Cardiac septum (tissue), 1 donor: Measurements from ENCODE around the gene GLT8D1. TPM values are rescaled to one million over a fixed set of nuclear protein-coding genes. Genes with fewer than 3 reads are reported as not detected.
"Not testable (repeated sequence)": the region's sequence is repeated elsewhere in the genome, so short reads cannot be mapped to it uniquely, and the experiment has no call there.

Experiments used
- DNase-seq: peaks from one replicate; pipeline ENCODE4 v3.0.0-alpha.2; 2020; ENCODE audit warnings: low spot score
- intact Hi-C: fragments of 100-400 bp; cut with DNase I; formaldehyde crosslinking; loops from one replicate; pipeline ENCODE4 v1.14.0; 2022
- total RNA-seq: library from RNA; stranded (reverse); fragmentation: NEBNext Ultra II Directional; extraction: Animal tissue kit (Norgen Biotek cat#: 25700); gene quantifications from one replicate; pipeline ENCODE4 v1.2.1, GENCODE V29; 2021
- donor health status: DM: no; HTN: no; CAD: no.

GLT8D1 gene
- total RNA-seq, 1 donor from 2014 or later: 29.1 TPM

DNA sequence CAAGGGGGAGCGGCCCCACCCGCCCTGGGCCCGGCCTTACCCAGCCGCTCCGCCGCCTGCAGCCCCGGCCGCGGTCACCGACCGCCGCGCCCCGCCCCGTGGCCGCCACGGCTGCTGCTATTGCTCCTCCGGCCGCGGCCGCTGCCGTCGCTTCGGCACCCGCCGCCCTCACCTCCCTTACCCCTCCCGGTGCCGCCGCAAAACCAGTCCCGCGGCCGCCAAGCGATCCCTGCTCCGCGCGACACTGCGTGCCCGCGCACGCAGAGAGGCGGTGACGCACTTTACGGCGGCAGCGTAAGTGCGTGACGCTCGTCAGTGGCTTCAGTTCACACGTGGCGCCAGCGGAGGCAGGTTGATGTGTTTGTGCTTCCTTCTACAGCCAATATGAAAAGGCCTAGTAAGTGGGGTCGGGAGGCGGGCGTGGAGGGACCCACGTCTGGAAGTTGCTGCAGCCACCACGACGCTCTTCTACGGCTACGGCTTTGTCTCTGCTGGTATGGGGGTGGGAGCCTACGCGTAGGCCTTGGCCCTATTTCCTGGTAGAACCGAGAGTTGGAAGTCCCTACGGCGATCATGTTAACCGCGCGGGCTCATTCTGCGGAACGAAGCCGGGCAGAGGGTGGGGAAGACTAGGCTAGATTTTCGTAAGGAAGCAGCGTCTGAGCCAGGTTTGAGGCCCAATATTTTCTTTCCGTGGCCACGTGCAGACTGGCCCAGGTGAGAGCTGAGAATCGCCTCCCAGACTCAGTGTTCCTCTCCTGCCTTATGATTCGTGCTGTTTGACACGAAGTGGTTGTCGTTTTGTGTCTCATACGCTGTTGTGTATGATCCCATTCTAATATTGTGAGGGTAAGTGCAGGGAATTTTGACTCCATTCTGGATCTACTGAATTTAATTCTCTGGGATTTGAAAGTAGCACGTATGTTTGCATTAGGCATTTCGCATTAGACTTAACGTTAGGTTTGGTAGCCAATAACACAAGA is 19.6 kb downstream of the GLT8D1 start, which contains the start of the genes GNL3 and PBRM1:
Gene GNL3, plus strand, starts transcription at position 324 of the 983 bp plus-strand sequence. Its CDS starts 61 bp downstream, at position 385.
Gene PBRM1, minus strand, starts transcription at position 205 of the 983 bp plus-strand sequence.
- intact Hi-C loops: loop anchor here (2.0 kb wide), 1 partner anchor 19 kb away; the partner anchor contains the start of gene GLT8D1
- DNase-seq: peak; percentile 96

DNA sequence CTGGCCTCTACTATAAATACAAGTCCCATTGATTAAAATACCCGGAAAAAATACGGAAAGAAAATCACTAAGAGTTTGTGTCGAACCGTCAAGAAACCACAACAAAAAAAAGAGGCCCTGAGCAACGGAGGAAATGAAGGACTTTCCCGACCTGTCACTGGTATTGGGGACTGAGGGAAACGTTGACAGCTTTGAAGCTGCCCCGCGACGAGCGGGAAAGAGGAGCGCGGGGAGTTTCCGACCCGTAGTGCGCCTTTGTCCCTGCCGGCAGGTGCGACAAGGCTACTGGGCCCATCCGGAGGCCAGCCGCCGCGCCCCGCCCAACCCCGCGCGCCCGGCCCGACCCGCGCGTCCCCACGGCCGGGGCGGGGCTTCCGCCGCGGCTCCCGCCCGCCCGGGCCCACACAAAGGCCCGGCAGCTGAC is 20.3 kb downstream of the GLT8D1 start:
- intact Hi-C loops: loop anchor here (2.0 kb wide), 1 partner anchor 20 kb away; the partner anchor contains the start of gene GLT8D1
- peak; percentile 88 for DNase-seq

DNA sequence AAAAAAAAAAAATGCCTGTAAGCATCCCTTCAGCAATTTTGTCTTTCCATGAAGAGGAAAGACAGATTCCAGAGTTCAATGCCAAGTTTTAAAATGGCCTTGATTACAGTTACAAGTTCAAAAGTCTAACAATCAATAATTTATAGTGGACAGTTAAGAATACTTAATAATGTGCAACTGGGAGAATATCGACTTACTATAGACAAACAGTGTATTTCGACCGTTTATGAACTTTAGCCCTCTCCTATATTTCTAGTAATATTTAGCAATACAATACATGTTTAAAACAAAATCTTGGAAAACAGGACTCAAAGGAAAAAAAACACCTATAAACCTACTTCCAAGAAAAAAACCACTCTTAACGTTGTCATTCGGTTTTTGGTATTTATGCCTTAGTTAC is 21.4 kb downstream of the GLT8D1 start:
- intact Hi-C loops: loop anchor here (2.0 to 5.0 kb wide), 2 partner anchors 21 to 212 kb away; partner anchors contain the start of gene GLT8D1
- DNase-seq: no peak

DNA sequence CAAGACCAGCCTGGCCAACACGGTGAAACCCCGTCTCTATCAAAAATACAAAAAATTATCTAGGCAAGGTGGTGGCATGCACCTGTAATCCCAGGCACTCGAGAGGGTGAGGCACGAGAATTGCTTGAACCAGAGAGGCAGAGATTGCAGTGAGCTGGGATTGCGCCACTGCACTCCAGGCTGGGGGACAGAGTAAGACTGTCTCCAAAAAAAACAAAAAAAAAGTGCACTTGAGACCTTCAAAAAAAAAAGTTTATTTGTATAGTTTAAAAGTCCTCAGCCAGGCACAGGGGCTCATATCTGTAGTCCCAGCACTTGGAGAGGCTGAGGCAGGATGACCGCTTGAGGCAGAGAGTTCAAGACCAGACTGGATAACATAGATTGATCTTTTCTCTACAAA is 22.0 kb downstream of the GLT8D1 start:
- intact Hi-C loops: loop anchor here (2.0 to 5.0 kb wide), 2 partner anchors 21 to 211 kb away; partner anchors contain the start of gene GLT8D1
- DNase-seq: no peak

DNA sequence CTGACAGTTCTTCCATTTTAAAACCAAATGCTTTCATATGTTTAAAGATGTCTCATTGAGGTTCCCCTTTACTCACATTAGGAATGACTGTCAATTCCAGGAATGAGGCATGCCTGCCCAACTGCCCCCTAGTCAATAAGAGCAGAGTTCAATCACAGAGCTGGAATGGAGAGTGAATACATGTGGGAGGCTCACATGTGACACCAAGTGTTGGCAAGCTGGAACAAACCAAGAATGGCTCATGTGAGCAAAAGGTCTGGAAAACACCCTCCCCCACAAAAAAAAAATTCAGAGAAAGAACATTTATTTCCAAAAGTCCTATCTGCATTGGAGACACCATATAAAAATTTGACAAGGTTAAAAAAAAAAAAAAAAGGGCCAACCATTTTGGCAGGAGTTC is 23.6 kb downstream of the GLT8D1 start:
- intact Hi-C loops: loop anchor here (5.0 kb wide), 1 partner anchor 210 kb away; no protein-coding TSS in a partner anchor
- DNase-seq: no peak

DNA sequence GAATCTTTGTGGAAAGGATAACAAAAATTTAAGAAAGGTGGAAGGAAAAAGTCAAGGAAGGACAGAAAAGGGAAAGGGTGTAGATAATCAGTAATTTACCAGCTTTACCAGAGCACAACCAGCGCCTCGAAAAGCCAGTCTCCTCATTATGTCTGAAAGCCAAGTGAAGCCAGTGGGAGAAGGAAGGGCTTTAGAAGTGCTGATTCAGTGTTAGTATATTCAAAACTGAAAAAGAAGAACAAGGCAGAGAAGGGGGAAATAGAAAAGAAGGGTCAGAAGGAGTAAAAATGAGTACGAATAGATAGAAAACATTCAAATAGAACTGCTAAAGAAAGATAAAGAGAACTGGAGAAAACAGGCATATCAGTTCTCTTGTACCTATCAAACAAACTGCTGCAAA is 24.0 kb downstream of the GLT8D1 start:
- intact Hi-C loops: loop anchor here (5.0 kb wide), 1 partner anchor 209 kb away; no protein-coding TSS in a partner anchor
- no peak for DNase-seq

DNA sequence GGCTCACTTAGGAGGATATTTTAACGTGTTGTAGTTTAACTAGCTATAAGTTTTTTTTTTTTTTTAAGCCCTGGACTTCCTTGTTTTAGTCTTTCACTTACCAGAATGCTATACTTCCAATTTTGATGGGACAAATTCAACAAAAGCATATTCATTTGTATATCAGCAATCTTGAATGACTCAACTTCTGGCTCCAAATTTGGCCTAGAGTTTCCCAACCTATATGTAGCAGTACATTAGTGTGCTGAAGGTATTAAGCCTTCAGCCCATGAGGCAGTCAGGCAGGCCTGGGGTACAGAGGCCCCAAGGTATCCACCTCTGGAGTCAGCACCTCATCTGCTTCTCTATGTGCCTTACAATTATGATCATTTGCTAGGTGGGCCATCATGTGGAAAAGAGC is 25.8 kb downstream of the GLT8D1 start:
- no peak for DNase-seq
- intact Hi-C loops: loop anchor here (5.0 kb wide), 1 partner anchor 208 kb away; no protein-coding TSS in a partner anchor

DNA sequence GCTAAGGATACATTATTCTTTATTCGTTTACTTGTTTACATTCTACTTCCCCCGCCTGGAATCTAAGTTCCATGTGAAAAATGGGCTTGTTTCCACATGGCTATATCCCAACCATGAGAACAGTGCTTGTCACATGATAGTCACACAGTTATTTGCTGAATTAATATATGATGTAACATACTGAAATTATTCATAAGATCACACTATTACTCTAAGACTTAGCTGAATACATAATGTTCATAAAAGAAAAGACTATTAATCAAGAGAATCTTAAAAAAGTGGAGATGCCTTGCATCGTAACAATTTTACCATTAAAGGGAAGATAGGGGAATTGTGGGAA is 26.4 kb downstream of the GLT8D1 start:
- intact Hi-C loops: no loop called here
- DNase-seq: no peak

DNA sequence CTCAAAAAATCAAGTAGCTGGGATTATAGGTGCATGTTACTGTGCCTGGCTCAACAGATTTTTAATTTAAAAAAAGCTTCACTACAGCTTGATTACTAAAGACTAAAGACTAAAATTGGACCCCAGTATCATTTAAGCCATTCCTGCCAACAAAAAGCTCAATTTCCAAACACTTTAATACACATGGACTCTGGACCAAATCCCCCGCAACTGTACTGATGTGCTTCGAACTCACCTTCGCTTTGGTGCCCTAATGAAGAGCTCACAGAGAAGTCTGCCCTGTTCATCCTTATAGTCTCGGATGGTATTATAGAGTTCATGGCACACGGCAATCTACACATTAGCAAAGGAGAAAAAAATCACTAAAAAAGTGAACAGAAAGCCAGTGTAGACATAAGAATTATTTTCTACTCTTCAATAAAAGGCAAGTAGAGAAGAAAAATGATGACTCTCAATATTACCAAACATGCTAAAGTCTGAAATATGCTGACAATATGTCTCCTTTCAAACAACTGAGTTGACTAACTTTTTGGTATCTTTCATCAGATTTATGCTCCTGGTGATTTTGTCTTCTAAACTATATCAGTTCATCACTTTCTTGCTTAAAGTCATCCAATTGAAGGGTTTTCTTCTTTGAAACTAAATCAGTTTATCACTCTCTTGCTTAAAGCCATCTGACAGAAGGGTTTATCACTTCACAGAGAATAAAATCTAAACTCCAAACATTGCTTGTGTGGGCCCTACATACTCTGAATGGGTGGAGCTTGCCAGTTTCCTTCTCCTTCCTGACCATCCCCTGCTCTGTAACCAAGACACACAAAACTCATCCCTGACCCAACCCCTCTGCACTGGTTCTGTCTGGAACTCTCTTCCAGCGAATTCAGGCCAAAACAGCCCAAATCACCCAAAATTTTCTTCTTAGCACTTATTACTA is 27.1 kb downstream of the GLT8D1 start:
- DNase-seq: no peak
- intact Hi-C loops: no loop called here

DNA sequence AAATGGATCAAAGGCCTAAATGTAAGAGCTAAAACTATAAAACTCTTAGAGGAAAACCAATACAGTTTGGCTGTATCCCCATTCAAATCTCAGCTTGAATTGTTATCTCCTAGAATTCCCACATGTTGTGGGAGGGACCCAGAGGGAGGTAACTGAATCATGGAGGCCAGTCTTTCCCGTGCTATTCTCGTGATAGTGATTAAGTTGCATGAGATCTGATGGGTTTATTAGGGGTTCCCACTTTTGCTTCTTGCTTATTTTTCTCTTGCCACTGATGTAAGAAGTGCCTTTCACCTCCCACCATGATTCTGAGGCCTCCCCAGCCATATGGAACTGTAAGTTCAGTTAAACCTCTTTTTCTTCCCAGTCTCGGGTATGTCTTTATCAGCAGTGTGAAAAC is 29.4 kb downstream of the GLT8D1 start:
- intact Hi-C loops: not testable (repeated sequence)

DNA sequence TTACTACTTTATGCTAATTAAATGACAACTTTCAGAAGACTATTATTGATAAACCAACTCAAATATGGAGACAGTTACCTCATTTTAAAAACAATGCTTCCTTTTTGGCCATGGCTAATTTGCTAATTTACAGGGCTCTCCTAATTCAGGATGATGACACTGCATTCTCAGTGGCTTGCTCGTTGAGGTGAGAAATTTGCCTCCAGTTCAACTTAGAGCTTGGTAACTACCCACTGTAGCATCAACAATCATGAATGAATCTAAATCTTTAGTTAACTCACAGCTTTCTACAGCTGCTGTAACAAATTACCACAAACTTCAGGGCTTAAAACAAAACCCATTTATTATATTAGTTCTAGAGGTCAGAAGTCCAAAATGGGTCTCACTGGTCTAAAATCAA is 33.9 kb downstream of the GLT8D1 start:
- intact Hi-C loops: no loop called here
- DNase-seq: no peak

More for the DNA sequence above, 29.4 kb downstream of the GLT8D1 start:
- DNase-seq: not testable (repeated sequence)

DNA sequence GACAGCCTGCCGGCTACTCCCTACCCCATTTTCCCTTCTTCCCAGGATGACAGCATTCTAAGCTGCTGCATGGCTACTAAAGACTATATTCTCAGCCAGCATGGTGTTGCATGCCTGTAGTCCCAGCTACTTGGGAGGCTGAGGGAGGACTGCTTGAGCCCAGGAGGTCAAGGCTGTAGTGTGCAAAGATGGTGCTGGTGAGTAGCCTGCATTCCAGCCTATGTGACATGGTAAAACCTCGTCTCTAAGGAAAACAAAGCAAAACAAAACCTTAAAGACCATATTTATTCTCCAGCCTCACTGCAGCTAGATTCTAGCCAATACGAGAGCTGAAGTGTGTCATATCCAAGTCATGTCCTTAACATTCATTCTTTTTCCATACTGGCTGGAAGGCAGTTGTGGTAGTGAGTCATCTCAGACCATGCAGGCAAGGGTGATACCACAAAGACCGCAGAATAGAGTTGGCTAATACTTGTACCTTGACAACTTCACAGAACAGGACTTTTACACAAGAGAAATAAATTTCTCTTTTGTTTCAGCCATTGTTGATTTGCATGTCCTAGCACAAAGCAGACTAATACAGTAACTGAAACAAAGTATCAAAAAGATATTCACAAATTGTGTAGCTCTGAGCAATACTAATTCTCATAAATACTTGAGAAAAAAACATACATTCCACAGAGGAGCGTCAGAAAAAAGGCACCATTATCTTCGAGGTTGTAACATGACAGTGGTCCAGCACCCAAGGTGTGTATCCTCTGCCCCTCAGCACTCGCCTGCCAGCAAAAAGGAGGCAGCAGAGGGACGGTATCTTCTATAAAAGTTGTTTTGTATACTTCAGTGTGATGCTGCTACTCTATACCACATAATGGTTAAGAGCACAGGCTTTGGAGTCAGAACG is 34.7 kb downstream of the GLT8D1 start:
- intact Hi-C loops: no loop called here

DNA sequence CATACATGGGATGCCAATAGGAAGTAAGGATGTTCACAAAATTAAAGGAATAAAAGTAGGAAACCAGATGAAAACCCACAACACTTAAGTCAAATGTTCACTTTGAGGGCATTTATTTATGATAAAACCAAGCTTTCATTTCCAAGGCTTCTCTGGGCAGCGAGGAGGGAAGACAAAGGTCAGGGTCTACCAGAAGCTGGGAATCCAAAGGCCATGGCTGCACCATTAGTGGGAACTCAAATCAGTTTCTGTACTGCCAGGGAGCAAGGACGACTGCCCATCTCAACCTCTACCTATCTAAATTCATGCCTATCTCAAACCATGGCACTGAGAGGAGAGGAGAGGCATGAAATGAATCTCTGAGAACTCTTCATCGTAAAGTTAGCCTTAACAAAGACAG is 42.5 kb downstream of the GLT8D1 start:
- DNase-seq: no peak
- intact Hi-C loops: no loop called here

More for the DNA sequence above, 34.7 kb downstream of the GLT8D1 start:
- no peak for DNase-seq

DNA sequence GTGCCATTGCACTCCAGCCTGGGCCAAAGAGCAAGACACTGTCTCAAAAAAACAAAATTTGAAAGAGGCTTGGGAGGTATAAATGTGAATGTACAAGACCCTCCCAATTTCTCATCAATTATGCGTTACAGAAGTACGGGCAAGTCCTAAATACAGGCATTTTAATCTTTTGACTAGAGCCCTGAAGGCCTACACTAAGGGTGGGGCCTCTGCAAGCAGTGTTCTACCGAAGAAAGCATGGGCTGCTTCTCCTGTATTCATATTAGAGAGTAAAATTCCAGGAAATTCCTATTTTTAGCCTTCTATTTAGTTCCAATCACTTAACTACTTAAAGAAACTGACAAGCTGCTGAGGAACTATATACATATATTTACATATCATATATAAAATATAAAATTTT is 45.5 kb downstream of the GLT8D1 start:
- intact Hi-C loops: no loop called here
- DNase-seq: no peak

DNA sequence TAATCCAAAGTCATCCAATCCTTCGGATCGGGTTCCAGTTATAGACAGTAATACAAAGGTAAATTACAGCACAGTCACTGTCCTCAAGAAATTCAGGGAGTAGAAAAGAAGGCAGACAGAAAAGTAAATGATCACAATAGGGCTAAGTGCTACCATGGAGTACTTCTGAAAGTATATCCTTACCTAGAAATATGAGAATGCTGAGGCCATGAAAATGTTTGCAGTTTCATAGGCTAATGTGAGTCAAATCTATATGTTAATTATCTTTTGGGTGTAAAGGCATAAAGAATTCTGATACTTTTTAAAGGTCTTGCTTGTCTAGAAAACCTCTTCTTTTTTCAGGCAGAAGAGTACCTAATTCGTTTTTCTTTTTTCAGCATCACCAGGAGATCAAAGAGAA is 49.7 kb downstream of the GLT8D1 start:
- intact Hi-C loops: no loop called here
- DNase-seq: no peak

DNA sequence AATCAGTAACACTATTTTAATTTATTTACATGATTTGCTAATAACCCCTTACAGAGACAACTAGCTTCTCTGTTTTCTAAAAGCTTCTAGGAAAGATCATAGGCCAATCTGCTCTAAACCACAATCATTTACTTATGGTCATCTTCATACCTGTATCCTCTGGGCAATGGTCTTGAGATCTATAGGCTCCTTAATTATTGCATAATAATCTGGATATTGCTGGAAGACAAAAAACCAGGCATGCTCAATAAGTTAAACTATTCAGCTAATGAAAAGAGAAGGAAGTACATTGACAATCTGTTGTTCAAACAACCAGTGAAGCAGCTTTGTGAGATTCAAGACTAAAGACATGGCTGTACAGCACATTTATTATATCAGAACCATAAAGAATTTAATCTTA is 54.0 kb downstream of the GLT8D1 start:
- intact Hi-C loops: no loop called here
- no peak for DNase-seq

DNA sequence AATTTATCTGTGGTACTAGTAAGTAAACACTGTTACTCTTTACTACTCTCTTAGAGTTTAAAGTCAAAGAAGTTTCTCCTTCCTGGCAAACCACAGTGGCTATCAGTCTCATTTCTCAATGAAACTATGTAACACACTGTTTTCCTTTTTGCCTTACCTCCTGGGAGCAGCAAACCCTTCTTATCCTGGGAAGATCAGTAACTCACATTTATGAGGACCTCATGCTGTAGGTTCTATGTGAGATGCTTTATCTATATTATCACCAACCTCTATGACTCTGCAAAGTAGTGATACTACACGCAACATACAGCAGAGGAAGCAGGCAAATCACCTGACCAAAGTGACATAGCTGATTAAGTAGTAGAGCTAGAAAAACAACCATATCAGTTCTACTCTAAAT is 55.2 kb downstream of the GLT8D1 start:
- no peak for DNase-seq
- intact Hi-C loops: no loop called here

DNA sequence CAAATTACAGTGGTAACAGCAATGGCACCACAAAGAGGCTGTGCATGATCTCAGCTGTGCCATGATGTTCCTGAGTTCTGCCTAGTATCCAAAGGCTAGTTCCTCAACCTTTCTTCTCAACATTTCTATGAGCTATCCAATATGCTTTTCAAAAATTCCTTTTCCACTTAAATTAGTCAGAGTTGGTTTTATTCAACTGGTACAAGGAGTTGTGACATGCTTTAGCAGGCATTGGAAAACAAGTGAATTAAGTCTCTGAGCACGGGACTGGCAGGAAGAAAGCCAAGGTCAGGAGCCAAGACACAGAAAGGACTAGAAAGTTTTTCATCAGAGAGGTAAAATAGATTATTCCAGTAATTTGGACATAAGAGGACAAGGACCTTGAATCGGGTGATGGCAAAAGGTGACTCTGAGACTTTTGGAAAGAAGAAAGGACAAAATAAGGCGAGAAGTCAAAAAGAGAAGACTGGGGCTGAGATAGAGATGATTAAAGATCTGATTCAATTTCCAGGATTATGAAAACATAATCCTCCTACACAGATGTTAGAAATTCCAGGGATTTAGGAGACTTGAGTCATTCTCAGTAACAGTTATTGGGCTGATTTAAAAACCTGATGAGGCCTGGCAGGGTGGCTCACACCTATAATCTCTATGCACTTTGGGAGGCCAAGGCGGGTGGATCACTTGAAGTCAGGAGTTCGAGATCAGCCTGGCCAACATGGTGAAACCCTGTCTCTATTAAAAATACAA is 56.0 kb downstream of the GLT8D1 start:
- intact Hi-C loops: no loop called here
- no peak for DNase-seq
